ENCODE measurements around the gene FILIP1. TPM values are rescaled to one million over a fixed set of nuclear protein-coding genes. Genes with fewer than 3 reads are reported as not detected.

The FILIP1 gene
- total RNA-seq, 3 donors from 2014 or later (not counting 1 experiment from before 2014, with no cell fraction given), result not detected

- H3K9me3 Mint-ChIP-seq, result no peaks in the 10 kb centered on the region
- no peak overlapping the region for H3K27ac ChIP-seq (ENCODE audit: low read length)
- no peaks in the 10 kb centered on the region for H3K36me3 Mint-ChIP-seq
- H3K9me3 ChIP-seq (ENCODE audit: control insufficient read depth, insufficient read depth, low read length), result no peaks in the 10 kb centered on the region
- H3K36me3 ChIP-seq (ENCODE audit: control insufficient read depth, insufficient read depth, low read length), result no peaks in the 10 kb centered on the region
- ATAC-seq (no peak), DNase-seq (no peak)
- no peak for TF ChIP-seq CTCF (IDR thresholded peaks at IDR 0.05)
- intact Hi-C loops (cut with micrococcal nuclease), result no loop called here
- H3K27me3 ChIP-seq (ENCODE audit: control insufficient read depth, insufficient read depth, low read length), result peaks cover 2% of the 10 kb centered on the region
- peaks cover 2 to 8% of the 10 kb centered on the region in 2 donors for H3K27me3 Mint-ChIP-seq (ENCODE audit: low read depth in 2 of 2)
- no peak overlapping the region for H3K4me3 ChIP-seq (ENCODE audit: low read length)
- no peaks in the 10 kb centered on the region for H3K4me1 ChIP-seq (ENCODE audit: control insufficient read depth, insufficient read depth, low read length)
- no peak overlapping the region for H3K4me3 Mint-ChIP-seq
- H3K27ac Mint-ChIP-seq, result no peak overlapping the region
- H3K4me1 Mint-ChIP-seq, result no peaks in the 10 kb centered on the region
- 73% methylated on average over 1 of the region's 3 CpGs for WGBS (ENCODE audit: insufficient coverage)
Measured at GRCh38 chr6:75502884-75503283, 9.3 kb upstream of the FILIP1 start.

DNA sequence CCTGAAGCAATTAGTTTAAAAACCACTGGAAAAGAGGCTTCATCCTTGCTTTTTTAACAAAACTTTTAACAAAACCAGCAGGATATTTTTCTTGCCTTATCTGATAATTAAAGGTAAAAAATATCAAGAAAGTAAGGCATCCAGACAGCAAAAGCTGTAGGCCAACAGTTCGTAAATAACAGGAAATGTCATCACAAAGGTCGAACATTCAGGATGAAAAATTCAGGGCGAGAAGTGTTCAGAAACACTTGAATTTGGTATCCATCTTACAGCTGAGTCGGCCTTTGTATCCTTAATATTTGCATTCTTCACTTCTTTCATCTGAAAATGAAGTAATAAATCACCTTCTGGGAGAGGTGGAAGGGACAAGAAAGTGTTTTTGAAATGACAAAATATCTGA is 8.2 kb upstream of the FILIP1 start:
- Histone ChIP-seq H3K36me3 (ENCODE audit: control insufficient read depth, insufficient read depth, low read length) (no peaks in the 10 kb centered on the region), H3K9me3 (ENCODE audit: control insufficient read depth, insufficient read depth, low read length) (no peaks in the 10 kb centered on the region), H3K27me3 (ENCODE audit: control insufficient read depth, insufficient read depth, low read length) (peaks cover 2% of the 10 kb centered on the region), H3K4me1 (ENCODE audit: control insufficient read depth, insufficient read depth, low read length) (no peaks in the 10 kb centered on the region), H3K4me3 (ENCODE audit: low read length) (no peak overlapping the region), H3K27ac (ENCODE audit: low read length) (no peak overlapping the region)
- DNase-seq (no peak), ATAC-seq (no peak)
- Mint-ChIP-seq H3K9me3 (no peaks in the 10 kb centered on the region), H3K4me3 (no peak overlapping the region), H3K27ac (no peak overlapping the region), H3K4me1 (no peaks in the 10 kb centered on the region), H3K36me3 (no peaks in the 10 kb centered on the region), H3K27me3 (ENCODE audit: low read depth in 2 of 2) (peaks cover 4 to 8% of the 10 kb centered on the region in 2 donors)
- TF ChIP-seq CTCF (IDR thresholded peaks at IDR 0.05), result no peak
- intact Hi-C loops (cut with micrococcal nuclease), result no loop called here
- WGBS (ENCODE audit: insufficient coverage), result 72% methylated on average over 3 of the region's 4 CpGs

DNA sequence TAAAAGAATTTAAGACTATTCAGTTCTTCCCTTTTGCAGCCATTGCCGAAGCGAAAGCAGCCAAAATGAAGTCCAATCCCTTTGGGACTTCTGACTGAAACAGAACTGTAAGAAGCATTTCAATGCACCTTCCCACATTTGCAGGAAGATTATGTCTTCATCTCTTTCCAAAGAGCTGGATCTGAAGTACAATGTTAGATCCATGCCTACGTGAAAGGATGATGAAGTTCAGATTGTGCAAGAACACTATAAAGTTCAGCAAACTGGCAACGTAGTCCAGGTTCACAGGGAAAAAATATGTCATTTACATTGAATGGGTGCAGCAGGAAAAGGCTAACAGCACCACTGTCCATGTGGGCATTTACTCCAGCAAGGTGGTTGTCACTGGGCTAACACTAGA is 6.0 kb upstream of the FILIP1 start:
- no peak overlapping the region for H3K27ac Mint-ChIP-seq
- H3K4me3 ChIP-seq (ENCODE audit: low read length), result no peak overlapping the region
- intact Hi-C loops (cut with micrococcal nuclease), result no loop called here
- no peaks in the 10 kb centered on the region for H3K4me1 Mint-ChIP-seq
- H3K9me3 Mint-ChIP-seq, result no peaks in the 10 kb centered on the region
- TF ChIP-seq CTCF (IDR thresholded peaks at IDR 0.05), result no peak
- no peaks in the 10 kb centered on the region for H3K36me3 Mint-ChIP-seq
- no peak for DNase-seq
- peaks cover 6 to 17% of the 10 kb centered on the region in 2 donors for H3K27me3 Mint-ChIP-seq (ENCODE audit: low read depth in 2 of 2)
- H3K4me1 ChIP-seq (ENCODE audit: control insufficient read depth, insufficient read depth, low read length), result peaks cover 3% of the 10 kb centered on the region
- H3K9me3 ChIP-seq (ENCODE audit: control insufficient read depth, insufficient read depth, low read length), result no peaks in the 10 kb centered on the region
- H3K27ac ChIP-seq (ENCODE audit: low read length), result no peak overlapping the region
- no peak overlapping the region for H3K4me3 Mint-ChIP-seq
- ATAC-seq, result no peak
- peaks cover 4% of the 10 kb centered on the region for H3K27me3 ChIP-seq (ENCODE audit: control insufficient read depth, insufficient read depth, low read length)
- WGBS (ENCODE audit: insufficient coverage), result 91% methylated on average over 4 of the region's 4 CpGs
- no peaks in the 10 kb centered on the region for H3K36me3 ChIP-seq (ENCODE audit: control insufficient read depth, insufficient read depth, low read length)

- Mint-ChIP-seq H3K36me3 (no peaks in the 10 kb centered on the region), H3K27me3 (ENCODE audit: low read depth in 2 of 2) (peaks cover 11 to 25% of the 10 kb centered on the region in 2 donors), H3K27ac (no peak overlapping the region), H3K9me3 (no peaks in the 10 kb centered on the region), H3K4me3 (no peak overlapping the region), H3K4me1 (no peaks in the 10 kb centered on the region)
- Histone ChIP-seq H3K4me1 (ENCODE audit: control insufficient read depth, insufficient read depth, low read length) (peaks cover 3% of the 10 kb centered on the region), H3K4me3 (ENCODE audit: low read length) (no peak overlapping the region), H3K27ac (ENCODE audit: low read length) (no peak overlapping the region), H3K9me3 (ENCODE audit: control insufficient read depth, insufficient read depth, low read length) (no peaks in the 10 kb centered on the region), H3K27me3 (ENCODE audit: control insufficient read depth, insufficient read depth, low read length) (peaks cover 5% of the 10 kb centered on the region), H3K36me3 (ENCODE audit: control insufficient read depth, insufficient read depth, low read length) (no peaks in the 10 kb centered on the region)
- intact Hi-C loops (cut with micrococcal nuclease), result no loop called here
- no peak for DNase-seq
- 90% methylated on average over 1 of the region's 1 CpG for WGBS (ENCODE audit: insufficient coverage)
- no peak for ATAC-seq
- no peak for TF ChIP-seq CTCF (IDR thresholded peaks at IDR 0.05)
Measured at GRCh38 chr6:75498862-75499261, 5.3 kb upstream of the FILIP1 start.
